Kidney (tissue), 14 donors: ENCODE data around the gene SPRYD3. TPM values are rescaled to one million over a fixed set of nuclear protein-coding genes. Genes with fewer than 3 reads are reported as not detected.

Experiments used
- DNase-seq, 5 donors: peaks; one replicate each; pipeline ENCODE4 v3.0.0-alpha.2; 2013 to 2020
- FAIRE-seq: peaks from 2 replicates; lab custom pipeline; 2012; peaks lifted over from hg19 to GRCh38; lab: Jason Lieb, UNC
- H3K27ac ChIP-seq, 2 donors: one replicate each; pipeline ENCODE4 v1.7.0; 2013; ENCODE audit warnings: low read depth in 2 of 2, low read length in 2 of 2, inconsistent platforms in 1 of 2
- H3K27me3 ChIP-seq: one replicate; pipeline ENCODE4 v1.7.1; 2013; ENCODE audit warnings: low read length, inconsistent platforms; ENCODE audit not compliant: control insufficient read depth, insufficient read depth
- H3K36me3 ChIP-seq, 3 donors: one replicate each; pipeline versions ENCODE4 v1.7.0 to v1.7.1; 2013; ENCODE audit warnings: low read length in 3 of 3, control low read depth in 1 of 3, inconsistent platforms in 1 of 3; ENCODE audit not compliant: insufficient read depth in 3 of 3, control insufficient read depth in 2 of 3
- H3K4me1 ChIP-seq, 3 donors: one replicate each; pipeline versions ENCODE4 v1.7.0 to v1.7.1; 2013; ENCODE audit warnings: low read length in 3 of 3, inconsistent platforms in 1 of 3, low read depth in 1 of 3; ENCODE audit not compliant: control insufficient read depth in 2 of 3, insufficient read depth in 2 of 3
- H3K4me3 ChIP-seq, 3 donors: one replicate each; pipeline versions ENCODE4 v1.7.0 to v1.8.1; 2013; ENCODE audit warnings: low read length in 3 of 3, control low read depth in 1 of 3, inconsistent platforms in 1 of 3
- H3K9ac ChIP-seq, 3 donors: one replicate each; pipeline versions ENCODE4 v1.7.0 to v1.7.1; 2013; ENCODE audit warnings: low read length in 3 of 3, control low read depth in 1 of 3, inconsistent platforms in 1 of 3
- H3K9me3 ChIP-seq, 3 donors: one replicate each; pipeline versions ENCODE4 v1.7.0 to v1.7.1; 2013; ENCODE audit warnings: low read length in 3 of 3, control low read depth in 1 of 3, inconsistent platforms in 1 of 3; ENCODE audit not compliant: control insufficient read depth in 2 of 3, insufficient read depth in 1 of 3
- intact Hi-C: fragments of 100-400 bp; cut with DNase I; formaldehyde crosslinking; loops from one replicate; pipeline ENCODE4 v1.11.1; 2022
- polyA plus RNA-seq: library from polyadenylated mRNA; stranded (reverse); fragments of 350-450 nt; fragmentation: Illumina TruSeq; extraction: RNeasy Lipid Tissue Mini Kit (QIAGEN cat#74804); gene quantifications from one replicate; pipeline ENCODE4 v1.2.3, GENCODE V29; 2014; ENCODE audit warnings: low read depth, low replicate concordance; ENCODE audit not compliant: insufficient read depth
- total RNA-seq: library from RNA; stranded (reverse); fragmentation: NEBNext Ultra II Directional; extraction: Animal tissue kit (Norgen Biotek cat#: 25700); gene quantifications from one replicate; pipeline ENCODE4 v1.2.1, GENCODE V29; 2021
- TF ChIP-seq, protein P1 (sequence below): IDR thresholded peaks from 3 replicates; pipeline ENCODE4 v1.5.1; 2012; ENCODE audit warnings: mild to moderate bottlenecking, moderate library complexity, borderline replicate concordance; ENCODE audit not compliant: insufficient read depth; ENCODE audit errors: extremely low read depth
- donor health status: control.
- donor health status: control.
- donor health status: control.
- donor health status: control.
- donor health status: control.
- donor health status: DM: yes; HTN: yes; CAD: no.
- donor health status: Normal renal cell carcinoma (clear cell type).

SPRYD3 gene
- total and polyA plus RNA-seq, 2 donors from 2014 or later = 40.0 to 72.3 TPM

DNA sequence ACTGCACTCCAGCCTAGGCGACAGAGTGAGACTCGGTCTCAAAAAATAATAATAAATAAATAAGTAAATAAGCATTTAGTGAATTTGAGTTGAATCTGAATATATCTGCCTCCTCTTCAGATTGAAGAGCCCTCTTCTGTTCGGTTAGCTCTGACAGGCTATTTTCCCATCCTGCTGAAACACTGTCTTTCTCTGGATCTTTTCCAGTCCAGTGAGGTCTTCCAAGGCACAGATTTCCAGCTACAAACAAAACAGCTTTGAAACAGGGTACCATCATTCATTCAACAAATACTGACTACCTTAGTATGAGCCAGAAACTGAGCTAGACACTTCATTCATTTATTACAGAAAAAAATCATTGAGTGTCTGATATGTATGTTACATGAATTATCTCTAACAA is 7.2 kb upstream of the SPRYD3 start:
- DNase-seq (no peak), FAIRE-seq (no peak)
- Histone ChIP-seq H3K9me3 (no peaks in the 10 kb centered on the region), H3K27ac (no peak overlapping the region), H3K4me1 (no peaks in the 10 kb centered on the region), H3K9ac (no peak overlapping the region), H3K4me3 (no peak overlapping the region), H3K36me3 (no peaks in the 10 kb centered on the region), H3K27me3 (no peaks in the 10 kb centered on the region)
- intact Hi-C loops = no loop called here
- TF ChIP-seq, protein P1, sequence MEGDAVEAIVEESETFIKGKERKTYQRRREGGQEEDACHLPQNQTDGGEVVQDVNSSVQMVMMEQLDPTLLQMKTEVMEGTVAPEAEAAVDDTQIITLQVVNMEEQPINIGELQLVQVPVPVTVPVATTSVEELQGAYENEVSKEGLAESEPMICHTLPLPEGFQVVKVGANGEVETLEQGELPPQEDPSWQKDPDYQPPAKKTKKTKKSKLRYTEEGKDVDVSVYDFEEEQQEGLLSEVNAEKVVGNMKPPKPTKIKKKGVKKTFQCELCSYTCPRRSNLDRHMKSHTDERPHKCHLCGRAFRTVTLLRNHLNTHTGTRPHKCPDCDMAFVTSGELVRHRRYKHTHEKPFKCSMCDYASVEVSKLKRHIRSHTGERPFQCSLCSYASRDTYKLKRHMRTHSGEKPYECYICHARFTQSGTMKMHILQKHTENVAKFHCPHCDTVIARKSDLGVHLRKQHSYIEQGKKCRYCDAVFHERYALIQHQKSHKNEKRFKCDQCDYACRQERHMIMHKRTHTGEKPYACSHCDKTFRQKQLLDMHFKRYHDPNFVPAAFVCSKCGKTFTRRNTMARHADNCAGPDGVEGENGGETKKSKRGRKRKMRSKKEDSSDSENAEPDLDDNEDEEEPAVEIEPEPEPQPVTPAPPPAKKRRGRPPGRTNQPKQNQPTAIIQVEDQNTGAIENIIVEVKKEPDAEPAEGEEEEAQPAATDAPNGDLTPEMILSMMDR = no peak

DNA sequence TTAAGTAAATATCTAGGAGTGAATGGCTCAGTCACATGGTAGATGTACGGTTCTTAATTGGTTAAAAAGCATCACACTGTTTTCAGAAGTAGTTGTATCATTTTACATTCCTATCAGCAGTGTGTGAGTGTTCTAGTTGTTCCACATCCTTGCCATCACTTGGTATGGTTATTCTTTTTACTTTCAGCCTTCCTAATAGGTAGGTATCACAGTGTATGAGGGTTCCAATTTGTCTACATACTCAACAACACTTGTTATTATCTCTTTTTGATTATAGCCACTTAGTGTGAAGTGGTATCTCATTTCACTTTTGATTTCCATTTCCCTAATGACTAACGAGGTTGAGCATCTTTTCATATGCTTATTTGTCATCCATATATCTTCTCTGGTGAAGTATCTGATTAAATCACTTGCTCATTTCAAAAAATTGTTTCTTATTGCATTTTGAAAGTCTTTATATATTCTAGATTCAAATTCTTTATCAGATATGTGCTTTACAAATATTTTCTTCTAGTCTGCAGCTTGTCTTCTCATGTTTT is 3.5 kb upstream of the SPRYD3 start:
- Histone ChIP-seq H3K9me3 (no peaks in the 10 kb centered on the region), H3K27me3 (no peaks in the 10 kb centered on the region), H3K27ac (no peak overlapping the region), H3K36me3 (no peaks in the 10 kb centered on the region), H3K9ac (no peak overlapping the region), H3K4me3 (no peak overlapping the region), H3K4me1 (peaks cover 2 to 6% (median 4%) of the 10 kb centered on the region in 3 donors)
- FAIRE-seq (no peak), DNase-seq (no peak)
- TF ChIP-seq, protein P1 = no peak
- intact Hi-C loops = no loop called here

DNA sequence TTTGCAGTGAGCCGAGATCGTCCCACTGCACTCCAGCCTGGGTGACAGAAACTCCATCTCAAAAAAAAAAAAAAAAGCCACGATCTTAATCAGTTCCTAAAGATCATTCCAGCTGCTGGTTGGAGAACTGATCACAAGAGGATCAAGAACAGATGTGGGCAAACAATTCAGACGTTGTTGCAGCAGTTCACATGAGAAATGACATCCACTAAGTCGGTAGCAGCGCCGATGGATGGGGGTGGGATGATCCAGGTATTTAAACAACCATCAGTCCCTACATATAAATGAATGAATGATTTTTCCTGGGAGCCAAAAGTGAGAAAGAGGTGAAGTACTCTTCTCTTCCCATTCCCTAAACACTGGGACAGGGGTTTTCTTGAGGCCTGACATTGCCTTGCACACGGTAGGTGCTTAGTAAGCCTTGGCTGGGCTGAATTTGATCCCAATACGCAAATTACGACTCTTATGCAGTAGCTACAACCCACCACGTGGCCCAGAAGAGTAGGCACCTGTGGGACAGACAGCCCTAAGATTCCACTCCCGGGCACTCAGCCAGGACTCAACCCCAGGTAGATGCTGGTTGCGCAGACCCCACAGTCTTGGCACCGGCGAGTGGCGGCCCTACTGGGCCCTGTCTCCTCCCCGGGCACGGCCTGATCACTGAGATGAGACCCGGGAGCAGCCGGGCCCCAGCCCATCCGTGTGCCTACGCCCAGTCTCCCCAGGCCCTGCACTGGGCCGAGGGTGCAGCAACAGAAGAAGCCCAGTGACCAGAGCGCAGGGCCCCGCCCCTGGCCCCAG is 565 bp downstream of the SPRYD3 start:
- no peak for FAIRE-seq

More for the DNA sequence above, 565 bp downstream of the SPRYD3 start:
- H3K9ac ChIP-seq = peak overlapping the region; percentile 9 to 81 (median 63)
- TF ChIP-seq, protein P1 = no peak
- peak in 4 of 5 donors; percentile 33 to 58 (median 51) for DNase-seq
- peak overlapping the region; percentile 40 to 92 (median 85) for H3K4me3 ChIP-seq
- peak overlapping the region; percentile 50 to 92 for H3K27ac ChIP-seq
- H3K36me3 ChIP-seq = peaks cover 0 to 22% (median 18%) of the 10 kb centered on the region in 3 donors
- intact Hi-C loops = no loop called here
- no peaks in the 10 kb centered on the region for H3K9me3 ChIP-seq
- no peaks in the 10 kb centered on the region for H3K27me3 ChIP-seq
- H3K4me1 ChIP-seq = peaks cover 2 to 8% (median 4%) of the 10 kb centered on the region in 3 donors
